ENCODE measurements around the gene UVSSA. TPM values are rescaled to one million over a fixed set of nuclear protein-coding genes. Genes with fewer than 3 reads are reported as not detected.
A peak's percentile ranks its signal among the peaks of the same experiment; 100 is the strongest.

The UVSSA gene
- total RNA-seq, 1 donor from 2014 or later, result 25.5 TPM

DNA sequence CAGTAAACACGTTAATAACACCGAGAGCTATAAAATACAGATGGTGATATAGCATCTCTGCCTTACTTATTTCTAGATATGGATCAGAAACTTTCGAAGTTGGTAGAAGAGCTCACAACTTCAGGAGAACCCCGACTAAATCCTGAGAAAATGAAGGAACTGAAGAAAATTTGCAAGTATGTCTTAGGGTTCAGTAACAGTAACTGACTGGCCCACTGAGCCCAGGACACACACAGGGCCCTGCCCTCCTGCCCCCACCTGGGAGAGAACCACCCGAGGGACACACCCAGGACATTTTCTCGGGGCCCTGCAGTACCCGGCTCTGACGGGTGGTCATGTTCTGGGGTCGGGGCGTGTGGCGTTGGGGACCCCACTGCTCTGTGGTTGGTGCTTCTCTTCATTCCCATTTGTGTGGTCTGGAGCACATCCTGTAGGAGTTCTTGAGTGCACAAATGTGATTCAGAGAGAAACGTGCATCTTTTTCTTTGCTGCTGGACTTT lies 1.1 kb downstream of the UVSSA start:
- H3K4me3 ChIP-seq, result peak overlapping the region; percentile 76 to 96
- TF ChIP-seq, protein P1, sequence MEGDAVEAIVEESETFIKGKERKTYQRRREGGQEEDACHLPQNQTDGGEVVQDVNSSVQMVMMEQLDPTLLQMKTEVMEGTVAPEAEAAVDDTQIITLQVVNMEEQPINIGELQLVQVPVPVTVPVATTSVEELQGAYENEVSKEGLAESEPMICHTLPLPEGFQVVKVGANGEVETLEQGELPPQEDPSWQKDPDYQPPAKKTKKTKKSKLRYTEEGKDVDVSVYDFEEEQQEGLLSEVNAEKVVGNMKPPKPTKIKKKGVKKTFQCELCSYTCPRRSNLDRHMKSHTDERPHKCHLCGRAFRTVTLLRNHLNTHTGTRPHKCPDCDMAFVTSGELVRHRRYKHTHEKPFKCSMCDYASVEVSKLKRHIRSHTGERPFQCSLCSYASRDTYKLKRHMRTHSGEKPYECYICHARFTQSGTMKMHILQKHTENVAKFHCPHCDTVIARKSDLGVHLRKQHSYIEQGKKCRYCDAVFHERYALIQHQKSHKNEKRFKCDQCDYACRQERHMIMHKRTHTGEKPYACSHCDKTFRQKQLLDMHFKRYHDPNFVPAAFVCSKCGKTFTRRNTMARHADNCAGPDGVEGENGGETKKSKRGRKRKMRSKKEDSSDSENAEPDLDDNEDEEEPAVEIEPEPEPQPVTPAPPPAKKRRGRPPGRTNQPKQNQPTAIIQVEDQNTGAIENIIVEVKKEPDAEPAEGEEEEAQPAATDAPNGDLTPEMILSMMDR (IDR thresholded peaks at IDR 0.05), result no peak
- TF ChIP-seq POLR2AphosphoS5 (IDR thresholded peaks at IDR 0.05; ENCODE audit: insufficient read depth in 1 of 2, low read depth in 1 of 2) (no peak), POLR2A (IDR thresholded peaks at IDR 0.05) (no peak)
- no peaks in the 10 kb centered on the region for H3K9me3 ChIP-seq
- peaks cover 0 to 13% of the 10 kb centered on the region in 2 donors for H3K36me3 ChIP-seq
- H3K27ac ChIP-seq, result peak overlapping the region; percentile 94
- H3K27me3 ChIP-seq, result no peaks in the 10 kb centered on the region
- H3K4me1 ChIP-seq, result peaks cover 41% of the 10 kb centered on the region
- intact Hi-C loops (cut with DNase I), result no loop called here
- no peak for DNase-seq (ENCODE audit: extremely low spot score in 2 of 2)

DNA sequence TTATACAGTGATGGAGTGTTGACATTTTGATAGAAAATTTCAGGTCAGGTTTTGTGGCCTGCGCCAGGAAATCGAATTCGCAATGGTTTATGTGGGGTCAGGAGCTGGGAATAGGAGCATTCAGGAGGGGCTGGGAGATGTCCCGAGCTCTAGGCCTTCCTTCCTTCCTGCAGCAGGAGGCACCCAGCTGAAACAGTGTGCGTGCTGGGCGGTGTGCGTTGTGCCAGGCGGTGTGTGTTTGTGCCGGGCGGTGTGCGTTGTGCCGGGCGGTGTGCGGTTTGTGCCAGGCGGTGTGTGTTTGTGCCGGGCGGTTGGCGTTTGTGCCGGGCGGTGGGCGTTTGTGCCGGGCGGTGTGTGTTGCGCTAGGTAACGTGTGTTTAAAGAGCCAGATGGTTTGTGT lies 1.7 kb downstream of the UVSSA start:
- peaks cover 0 to 13% of the 10 kb centered on the region in 2 donors for H3K36me3 ChIP-seq
- H3K4me3 ChIP-seq, result no peak overlapping the region
- intact Hi-C loops (cut with DNase I), result no loop called here
- no peak for DNase-seq (ENCODE audit: extremely low spot score in 2 of 2)
- H3K4me1 ChIP-seq, result peaks cover 41% of the 10 kb centered on the region
- H3K27ac ChIP-seq, result no peak overlapping the region
- no peak for TF ChIP-seq POLR2AphosphoS5 (IDR thresholded peaks at IDR 0.05; ENCODE audit: insufficient read depth in 1 of 2, low read depth in 1 of 2)
- H3K27me3 ChIP-seq, result no peaks in the 10 kb centered on the region
- H3K9me3 ChIP-seq, result no peaks in the 10 kb centered on the region

DNA sequence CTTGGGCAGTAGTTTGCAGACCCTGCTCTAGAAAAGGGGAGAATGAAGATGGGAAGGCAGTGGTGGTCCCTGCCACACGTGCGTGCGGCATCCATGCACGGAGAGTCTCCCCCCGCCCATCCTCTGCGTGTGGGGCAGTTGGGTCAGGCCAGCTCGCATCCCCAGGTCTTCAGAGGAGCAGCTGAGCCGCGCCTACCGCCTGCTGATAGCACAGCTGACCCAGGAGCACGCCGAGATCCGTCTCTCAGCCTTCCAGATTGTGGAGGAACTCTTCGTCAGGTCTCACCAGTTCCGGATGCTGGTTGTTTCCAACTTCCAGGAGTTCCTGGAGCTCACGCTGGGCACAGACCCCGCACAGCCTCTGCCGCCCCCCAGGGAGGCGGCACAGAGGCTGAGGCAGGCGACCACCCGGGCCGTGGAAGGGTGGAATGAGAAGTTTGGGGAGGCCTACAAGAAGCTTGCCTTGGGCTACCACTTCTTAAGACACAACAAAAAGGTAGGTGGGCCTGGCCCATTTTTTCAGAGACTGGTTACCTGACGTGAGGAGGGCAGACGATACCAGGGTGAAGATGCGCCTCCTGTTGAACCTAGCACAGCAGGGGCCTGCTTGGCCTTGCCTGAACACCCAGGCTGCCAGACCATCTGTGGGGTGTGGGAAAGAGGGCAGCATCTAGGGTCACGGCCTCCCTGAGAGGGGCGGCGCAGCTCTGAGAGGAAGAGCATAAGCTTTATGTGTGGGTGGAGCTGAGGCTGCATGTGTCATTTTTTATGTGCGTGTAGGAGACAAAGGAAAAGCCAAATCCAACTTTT lies 2.6 kb downstream of the UVSSA start:
- Histone ChIP-seq H3K27ac (no peak overlapping the region), H3K36me3 (peaks cover 0 to 13% of the 10 kb centered on the region in 2 donors), H3K4me1 (peaks cover 39% of the 10 kb centered on the region), H3K4me3 (no peak overlapping the region), H3K9me3 (no peaks in the 10 kb centered on the region), H3K27me3 (no peaks in the 10 kb centered on the region)
- intact Hi-C loops (cut with DNase I), result loop anchor here (5.0 kb wide), 2 partner anchors 217 to 363 kb away; partner anchors contain the start of gene SLBP
- DNase-seq (ENCODE audit: extremely low spot score in 2 of 2), result no peak
- no peak for TF ChIP-seq POLR2A (IDR thresholded peaks at IDR 0.05)
- TF ChIP-seq POLR2AphosphoS5 (IDR thresholded peaks at IDR 0.05; ENCODE audit: insufficient read depth in 1 of 2, low read depth in 1 of 2), result no peak
- TF ChIP-seq, protein P1 (IDR thresholded peaks at IDR 0.05), result no peak

DNA sequence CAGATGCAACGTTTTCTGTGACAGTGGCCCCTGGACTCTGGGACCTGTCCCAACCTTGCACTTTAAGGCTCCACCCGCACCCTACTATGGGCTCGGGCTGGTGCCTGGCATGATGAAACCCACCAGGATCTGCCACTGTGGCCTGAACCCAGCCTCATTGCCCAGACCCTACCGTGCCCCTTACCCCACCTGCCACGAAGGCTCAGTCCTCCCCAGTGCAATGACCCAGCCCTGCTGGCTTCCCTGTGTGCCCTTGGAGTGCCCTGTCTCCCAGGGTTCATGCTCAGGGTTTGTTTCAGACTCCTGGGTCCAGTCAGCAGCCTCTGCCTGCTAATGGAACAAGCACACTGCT lies 3.1 kb downstream of the UVSSA start:
- no peak overlapping the region for H3K4me3 ChIP-seq
- no peak overlapping the region for H3K27ac ChIP-seq
- no peaks in the 10 kb centered on the region for H3K9me3 ChIP-seq
- peaks cover 33% of the 10 kb centered on the region for H3K4me1 ChIP-seq
- DNase-seq (ENCODE audit: extremely low spot score in 2 of 2), result no peak
- intact Hi-C loops (cut with DNase I), result loop anchor here (5.0 kb wide), 2 partner anchors 218 to 362 kb away; partner anchors contain the start of gene SLBP
- H3K27me3 ChIP-seq, result no peaks in the 10 kb centered on the region
- H3K36me3 ChIP-seq, result peaks cover 0 to 13% of the 10 kb centered on the region in 2 donors
- TF ChIP-seq, protein P1 (IDR thresholded peaks at IDR 0.05), result no peak
- TF ChIP-seq POLR2AphosphoS5 (IDR thresholded peaks at IDR 0.05; ENCODE audit: insufficient read depth in 1 of 2, low read depth in 1 of 2) (no peak), POLR2A (IDR thresholded peaks at IDR 0.05) (no peak)

DNA sequence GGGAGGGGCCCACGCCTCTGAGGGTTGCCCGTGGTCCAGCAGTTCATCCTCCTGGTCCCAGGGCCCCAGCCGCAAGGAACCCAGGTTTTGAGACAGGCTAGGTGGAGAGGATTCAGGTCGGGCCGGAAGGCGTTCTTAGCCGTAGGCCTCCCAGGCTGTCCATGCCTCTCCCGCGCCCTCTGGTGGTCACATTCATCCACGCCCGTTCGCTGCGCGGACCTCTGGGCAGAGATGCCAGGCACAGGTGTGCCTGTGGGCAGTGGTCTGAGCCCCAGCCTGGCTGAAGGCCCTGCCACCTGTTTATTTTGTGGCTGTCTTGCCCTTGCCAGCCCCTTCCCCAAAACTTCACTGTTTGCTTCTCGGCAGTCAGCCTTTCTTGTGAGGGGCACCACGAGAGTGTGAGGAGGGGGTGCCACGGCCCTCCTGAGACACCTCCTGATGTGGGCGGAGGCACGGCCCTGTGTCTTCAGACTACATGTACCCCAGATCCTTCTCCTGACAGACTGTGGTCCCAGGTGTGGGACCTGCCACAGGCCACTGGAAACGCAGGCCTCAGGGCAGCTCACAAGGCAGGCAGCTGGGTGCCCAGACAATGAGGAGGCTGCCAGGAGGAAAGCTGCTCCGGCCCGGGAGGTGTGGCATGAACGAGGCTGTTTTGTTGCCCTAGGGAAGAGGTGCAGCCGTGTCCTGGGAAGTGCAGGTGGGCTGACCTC lies 5.0 kb downstream of the UVSSA start:
- intact Hi-C loops (cut with DNase I), result loop anchor here (5.0 kb wide), 2 partner anchors 220 to 360 kb away; partner anchors contain the start of gene SLBP
- Histone ChIP-seq H3K27ac (no peak overlapping the region), H3K4me1 (peaks cover 24% of the 10 kb centered on the region), H3K9me3 (no peaks in the 10 kb centered on the region), H3K4me3 (no peak overlapping the region), H3K27me3 (no peaks in the 10 kb centered on the region), H3K36me3 (peaks cover 0 to 13% of the 10 kb centered on the region in 2 donors)
- no peak for DNase-seq (ENCODE audit: extremely low spot score in 2 of 2)
- TF ChIP-seq POLR2AphosphoS5 (IDR thresholded peaks at IDR 0.05; ENCODE audit: insufficient read depth in 1 of 2, low read depth in 1 of 2), result peak in 1 of 2 donors; percentile 27
- TF ChIP-seq, protein P1 (IDR thresholded peaks at IDR 0.05), result peak; percentile 78 to 94 (median 89)
- no peak for TF ChIP-seq POLR2A (IDR thresholded peaks at IDR 0.05)

Data from vagina (tissue), 2 donors.